Left ventricle myocardium inferior (tissue), 1 donor: ENCODE results near the gene HMGA1. TPM values are rescaled to one million over a fixed set of nuclear protein-coding genes. Genes with fewer than 3 reads are reported as not detected.

Source experiments
- DNase-seq: peaks from one replicate; pipeline ENCODE4 v3.0.0-alpha.2; 2020
- H3K27ac ChIP-seq: fragments of 200-600 bp; replicated peaks from 2 replicates; pipeline ENCODE4 v1.8.0; 2021
- H3K27me3 ChIP-seq: fragments of 200-600 bp; 2 replicates; pipeline ENCODE4 v1.8.0; 2021; ENCODE audit warnings: low read depth
- H3K36me3 ChIP-seq: fragments of 200-600 bp; 2 replicates; pipeline ENCODE4 v1.8.0; 2021
- H3K4me1 ChIP-seq: fragments of 200-600 bp; 2 replicates; pipeline ENCODE4 v1.8.0; 2021
- H3K4me3 ChIP-seq: fragments of 200-600 bp; 2 replicates; pipeline ENCODE4 v1.8.0; 2021; ENCODE audit warnings: mild to moderate bottlenecking, moderate library complexity
- H3K9me3 ChIP-seq: fragments of 200-600 bp; replicated peaks from 2 replicates; pipeline ENCODE4 v1.8.0; 2021
- intact Hi-C: fragments of 100-400 bp; cut with micrococcal nuclease; formaldehyde crosslinking; loops from one replicate; pipeline ENCODE4 v1.11.0; 2022
- microRNA-seq: library from miRNA; unstranded; fragments of <30 nt; microRNA quantifications from one replicate; pipeline ENCODE4 v1.2.0, GENCODE V29; 2020
- total RNA-seq: library from RNA; stranded (reverse); fragmentation: NEBNext Ultra II Directional; extraction: Animal tissue kit (Norgen Biotek cat#: 25700); gene quantifications from one replicate; pipeline ENCODE4 v1.2.1, GENCODE V29; 2021
- TF ChIP-seq, protein P1 (sequence below): fragments of 200-600 bp; IDR thresholded peaks from 2 replicates; pipeline ENCODE4 v1.8.0; 2021; ENCODE audit warnings: antibody characterized with exemption, mild to moderate bottlenecking, borderline replicate concordance
- donor health status: DM: no; HTN: yes; CAD: no; lungs with severe emphysema.

HMGA1 gene
- total RNA-seq, 1 donor from 2014 or later: 46.7 TPM

DNA sequence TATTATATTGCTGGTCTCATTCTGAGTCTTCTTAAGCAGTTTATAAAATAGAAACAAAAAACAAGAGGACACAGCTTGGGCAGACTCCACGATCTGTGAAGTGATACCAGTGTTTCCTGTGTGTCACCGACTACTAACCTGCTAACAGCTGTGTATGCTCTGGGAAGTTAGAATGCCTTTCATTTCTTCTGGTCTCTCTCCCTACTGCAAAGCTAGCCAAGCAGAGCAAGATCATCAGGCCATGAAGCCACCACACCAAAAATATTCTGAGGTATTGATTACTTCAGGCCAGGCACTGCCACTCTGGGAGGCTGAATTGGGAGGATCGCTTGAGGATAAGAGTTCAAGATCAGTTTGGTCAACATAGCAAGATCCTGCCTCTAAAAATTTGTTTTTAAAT is 59.0 kb downstream of the HMGA1 start:
- TF ChIP-seq, protein P1, sequence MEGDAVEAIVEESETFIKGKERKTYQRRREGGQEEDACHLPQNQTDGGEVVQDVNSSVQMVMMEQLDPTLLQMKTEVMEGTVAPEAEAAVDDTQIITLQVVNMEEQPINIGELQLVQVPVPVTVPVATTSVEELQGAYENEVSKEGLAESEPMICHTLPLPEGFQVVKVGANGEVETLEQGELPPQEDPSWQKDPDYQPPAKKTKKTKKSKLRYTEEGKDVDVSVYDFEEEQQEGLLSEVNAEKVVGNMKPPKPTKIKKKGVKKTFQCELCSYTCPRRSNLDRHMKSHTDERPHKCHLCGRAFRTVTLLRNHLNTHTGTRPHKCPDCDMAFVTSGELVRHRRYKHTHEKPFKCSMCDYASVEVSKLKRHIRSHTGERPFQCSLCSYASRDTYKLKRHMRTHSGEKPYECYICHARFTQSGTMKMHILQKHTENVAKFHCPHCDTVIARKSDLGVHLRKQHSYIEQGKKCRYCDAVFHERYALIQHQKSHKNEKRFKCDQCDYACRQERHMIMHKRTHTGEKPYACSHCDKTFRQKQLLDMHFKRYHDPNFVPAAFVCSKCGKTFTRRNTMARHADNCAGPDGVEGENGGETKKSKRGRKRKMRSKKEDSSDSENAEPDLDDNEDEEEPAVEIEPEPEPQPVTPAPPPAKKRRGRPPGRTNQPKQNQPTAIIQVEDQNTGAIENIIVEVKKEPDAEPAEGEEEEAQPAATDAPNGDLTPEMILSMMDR: no peak
- Histone ChIP-seq H3K4me1 (peaks cover 65% of the 10 kb centered on the region), H3K36me3 (peaks cover 46% of the 10 kb centered on the region), H3K27ac (peak overlapping the region; percentile 45), H3K27me3 (no peaks in the 10 kb centered on the region), H3K9me3 (no peaks in the 10 kb centered on the region), H3K4me3 (no peak overlapping the region)
- no peak for DNase-seq
- intact Hi-C loops: no loop called here

Small RNAs within 50 kb of the gene (microRNA-seq; reads per million reads assigned to microRNA genes)
- gene MIR6835: not detected

Other genes starting within 250 kb of the HMGA1 start
- not detected for gene GRM4, start 90.8 kb upstream of the HMGA1 start, total RNA-seq
- 27.1 TPM for gene SMIM29, start 12.1 kb downstream of the HMGA1 start, total RNA-seq
- gene NUDT3, start 155.8 kb downstream of the HMGA1 start, total RNA-seq: 50.1 TPM
- 678 TPM for gene RPS10, start 189.2 kb downstream of the HMGA1 start, total RNA-seq
- gene PACSIN1, start 229.2 kb downstream of the HMGA1 start, total RNA-seq: 15.2 TPM